Tibial artery (tissue), 4 donors: Measurements from ENCODE around the gene ALKBH6.

Source experiments
- DNase-seq, 2 donors: peaks; one replicate each; pipeline ENCODE4 v3.0.0-alpha.2; 2019
- H3K27ac ChIP-seq, 2 donors: fragments of 200-600 bp; sonication (generic) in 1 of 2; 1 replicate in 1 of 2; 2 replicates in 1 of 2; pipeline ENCODE4 v1.5.1; 2018 to 2019; ENCODE audit warnings: mild to moderate bottlenecking in 1 of 2
- H3K27me3 ChIP-seq, 2 donors: fragments of 200-600 bp; sonication (generic) in 1 of 2; one replicate each; pipeline versions ENCODE4 v1.5.1 to v1.6.0; 2016 to 2019
- H3K36me3 ChIP-seq, 3 donors: fragments of 200-600 bp; sonication (generic) in 2 of 3; one replicate each; pipeline ENCODE4 v1.5.1; 2016 to 2019; ENCODE audit warnings: mild to moderate bottlenecking in 2 of 3
- H3K4me1 ChIP-seq, 4 donors: fragments of 200-600 bp; sonication (generic) in 2 of 4; 1 replicate in 3 of 4; 2 replicates in 1 of 4; pipeline ENCODE4 v1.5.1; 2016 to 2019
- H3K4me3 ChIP-seq, 2 donors: fragments of 200-600 bp; sonication (generic) in 1 of 2; 1 replicate in 1 of 2; 2 replicates in 1 of 2; pipeline ENCODE4 v1.5.1; 2018 to 2019; ENCODE audit warnings: mild to moderate bottlenecking in 2 of 2
- H3K9me3 ChIP-seq, 3 donors: fragments of 200-600 bp; sonication (generic) in 1 of 3; one replicate each; pipeline ENCODE4 v1.5.1; 2016 to 2019
- intact Hi-C: fragments of 100-400 bp; cut with DNase I; formaldehyde crosslinking; loops from one replicate; pipeline ENCODE4 v1.15.0; 2023; ENCODE audit warnings: low total_unique reads
- TF ChIP-seq, protein P1 (sequence below), 2 experiments: fragments of 200-600 bp in 1 of 2; fragments of 450-650 bp in 1 of 2; IDR thresholded peaks; one replicate each; pipeline ENCODE4 v1.5.1; 2017 to 2019; ENCODE audit warnings: antibody characterized with exemption in 2 of 2, mild to moderate bottlenecking in 1 of 2, moderate library complexity in 1 of 2

Gene ALKBH6

DNA sequence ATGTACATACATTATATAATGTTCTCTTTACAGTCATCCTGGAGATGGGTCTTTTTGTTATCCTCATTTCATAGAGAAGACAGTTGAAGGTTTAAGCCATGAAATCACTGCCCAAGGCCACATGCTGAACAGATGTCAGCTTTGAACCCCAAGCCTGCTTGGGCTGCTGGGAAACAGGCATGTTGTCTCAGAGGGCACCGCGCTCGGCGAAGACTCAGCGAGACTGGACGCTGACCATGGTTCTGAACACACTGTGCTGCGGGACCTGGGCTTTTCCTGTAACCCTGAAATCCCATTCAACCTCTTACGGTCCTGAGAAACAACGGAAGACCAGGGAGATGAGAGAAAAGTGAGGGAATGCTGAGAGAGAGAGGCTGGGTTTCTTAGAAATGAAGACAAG lies 50.5 kb downstream of the ALKBH6 start:
- Histone ChIP-seq H3K4me1 (peaks cover 0 to 13% (median 11%) of the 10 kb centered on the region in 4 donors), H3K27ac (no peak overlapping the region), H3K27me3 (peaks cover 0 to 60% of the 10 kb centered on the region in 2 donors), H3K36me3 (no peaks in the 10 kb centered on the region), H3K9me3 (no peaks in the 10 kb centered on the region), H3K4me3 (no peak overlapping the region)
- intact Hi-C loops: no loop called here
- TF ChIP-seq, protein P1, sequence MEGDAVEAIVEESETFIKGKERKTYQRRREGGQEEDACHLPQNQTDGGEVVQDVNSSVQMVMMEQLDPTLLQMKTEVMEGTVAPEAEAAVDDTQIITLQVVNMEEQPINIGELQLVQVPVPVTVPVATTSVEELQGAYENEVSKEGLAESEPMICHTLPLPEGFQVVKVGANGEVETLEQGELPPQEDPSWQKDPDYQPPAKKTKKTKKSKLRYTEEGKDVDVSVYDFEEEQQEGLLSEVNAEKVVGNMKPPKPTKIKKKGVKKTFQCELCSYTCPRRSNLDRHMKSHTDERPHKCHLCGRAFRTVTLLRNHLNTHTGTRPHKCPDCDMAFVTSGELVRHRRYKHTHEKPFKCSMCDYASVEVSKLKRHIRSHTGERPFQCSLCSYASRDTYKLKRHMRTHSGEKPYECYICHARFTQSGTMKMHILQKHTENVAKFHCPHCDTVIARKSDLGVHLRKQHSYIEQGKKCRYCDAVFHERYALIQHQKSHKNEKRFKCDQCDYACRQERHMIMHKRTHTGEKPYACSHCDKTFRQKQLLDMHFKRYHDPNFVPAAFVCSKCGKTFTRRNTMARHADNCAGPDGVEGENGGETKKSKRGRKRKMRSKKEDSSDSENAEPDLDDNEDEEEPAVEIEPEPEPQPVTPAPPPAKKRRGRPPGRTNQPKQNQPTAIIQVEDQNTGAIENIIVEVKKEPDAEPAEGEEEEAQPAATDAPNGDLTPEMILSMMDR (IDR thresholded peaks at IDR 0.05): no peak
- no peak for DNase-seq

DNA sequence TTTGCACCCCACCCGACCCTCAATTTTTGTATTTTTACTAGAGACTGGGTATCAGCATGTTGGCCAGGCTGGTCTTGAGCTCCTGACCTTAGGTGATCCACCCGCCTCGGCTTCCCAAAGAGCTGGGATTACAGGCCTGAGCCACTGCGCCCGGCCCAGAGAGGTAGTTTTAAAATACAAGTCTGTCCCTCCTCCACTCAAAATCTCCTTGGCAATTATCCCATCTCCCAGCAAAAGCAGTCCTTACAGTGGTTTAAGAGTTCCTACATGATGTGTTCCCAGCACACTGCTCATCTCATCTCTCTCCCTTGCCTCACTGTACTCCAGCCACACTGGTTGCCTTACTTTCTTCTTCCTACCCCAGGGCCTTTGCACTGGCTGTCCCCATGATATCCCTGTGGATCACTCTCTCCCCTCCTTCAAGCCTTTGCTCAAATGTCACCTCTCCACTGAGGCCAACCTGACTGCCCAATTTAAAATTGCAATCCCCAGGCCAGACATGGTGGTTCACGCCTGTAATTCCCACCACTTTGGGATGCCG lies 53.5 kb downstream of the ALKBH6 start:
- TF ChIP-seq, protein P1 (IDR thresholded peaks at IDR 0.05): no peak
- H3K27me3 ChIP-seq: peaks cover 0 to 69% of the 10 kb centered on the region in 2 donors
- no peak overlapping the region for H3K27ac ChIP-seq
- peaks cover 0 to 13% (median 11%) of the 10 kb centered on the region in 4 donors for H3K4me1 ChIP-seq
- intact Hi-C loops: no loop called here
- H3K36me3 ChIP-seq: no peaks in the 10 kb centered on the region
- DNase-seq: no peak
- no peaks in the 10 kb centered on the region for H3K9me3 ChIP-seq
- no peak overlapping the region for H3K4me3 ChIP-seq

- intact Hi-C loops: no loop called here
- Histone ChIP-seq H3K4me3 (no peak overlapping the region), H3K4me1 (peaks cover 0 to 13% (median 11%) of the 10 kb centered on the region in 4 donors), H3K27me3 (peaks cover 0 to 66% of the 10 kb centered on the region in 2 donors), H3K9me3 (no peaks in the 10 kb centered on the region), H3K36me3 (no peaks in the 10 kb centered on the region), H3K27ac (no peak overlapping the region)
- no peak for DNase-seq
- TF ChIP-seq, protein P1 (IDR thresholded peaks at IDR 0.05): no peak
These were observed 54.1 kb downstream of the ALKBH6 start for GRCh38 chr19:35959968-35960320.
